WTC11 (cell line): ENCODE results near the gene ETFB. TPM values are rescaled to one million over a fixed set of nuclear protein-coding genes. Genes with fewer than 3 reads are reported as not detected.

ENCODE experiments used
- ATAC-seq: fragments of 200-7000 bp; cut with Tn5 transposase; 2 replicates; pipeline ENCODE4 v1.10.0; 2021; ENCODE audit warnings: mild to moderate bottlenecking, moderate library complexity
- CTCF ChIA-PET: fragments of 300-600 bp; sonication (Branson Sonifier 250); formaldehyde crosslinking; loops from one replicate; lab custom pipeline; 2021; ENCODE audit warnings: antibody characterized with exemption; lab: Charles Lee
- POLR2A ChIA-PET: fragments of 350-600 bp; sonication (Branson Sonifier 250); formaldehyde crosslinking; loops from one replicate; lab custom pipeline; 2021; ENCODE audit warnings: antibody characterized with exemption; lab: Charles Lee
- DNase-seq: peaks from one replicate; pipeline ENCODE4 v3.0.0; 2021; ENCODE audit warnings: low spot score
- H3K27ac Mint-ChIP-seq: 2 replicates; pipeline ENCODE4 v1.8.0; 2021; ENCODE audit warnings: mixed read lengths
- H3K27me3 Mint-ChIP-seq: 2 replicates; pipeline ENCODE4 v1.8.0; 2021; ENCODE audit warnings: low read depth, mild to moderate bottlenecking, moderate library complexity, mixed read lengths
- H3K36me3 Mint-ChIP-seq: 2 replicates; pipeline ENCODE4 v1.8.0; 2021; ENCODE audit warnings: mixed read lengths
- H3K4me1 Mint-ChIP-seq: 2 replicates; pipeline ENCODE4 v1.8.0; 2022; ENCODE audit warnings: mixed read lengths
- H3K4me3 Mint-ChIP-seq: 2 replicates; pipeline ENCODE4 v1.8.0; 2021; ENCODE audit warnings: mild to moderate bottlenecking, moderate library complexity, mixed read lengths
- H3K9me3 Mint-ChIP-seq: 2 replicates; pipeline ENCODE4 v1.8.0; 2021; ENCODE audit warnings: mixed read lengths
- ATF3 ChIP-seq: sonication (generic); formaldehyde crosslinking; conservative IDR thresholded peaks from 2 replicates; pipeline ENCODE4 v1.8.1; 2022; ENCODE audit warnings: mild to moderate bottlenecking, missing genetic modification reagents
- E2F5 ChIP-seq: sonication (generic); formaldehyde crosslinking; IDR thresholded peaks from 2 replicates; pipeline ENCODE4 v1.8.1; 2022; ENCODE audit warnings: mild to moderate bottlenecking, moderate library complexity, missing genetic modification reagents
- GABPB1 ChIP-seq: sonication (generic); formaldehyde crosslinking; IDR thresholded peaks from 2 replicates; pipeline ENCODE4 v1.8.1; 2023; ENCODE audit warnings: mild to moderate bottlenecking, missing genetic modification reagents
- JUN ChIP-seq: sonication (generic); formaldehyde crosslinking; IDR thresholded peaks from 2 replicates; pipeline ENCODE4 v1.8.0; 2023; ENCODE audit warnings: mild to moderate bottlenecking, missing genetic modification reagents
- MAX ChIP-seq: sonication (generic); formaldehyde crosslinking; IDR thresholded peaks from 2 replicates; pipeline ENCODE4 v1.8.0; 2022; ENCODE audit warnings: mild to moderate bottlenecking, missing genetic modification reagents
- MLX ChIP-seq: sonication (generic); formaldehyde crosslinking; IDR thresholded peaks from 2 replicates; pipeline ENCODE4 v1.8.1; 2023; ENCODE audit warnings: mild to moderate bottlenecking, missing genetic modification reagents, moderate library complexity
- PRDM15 ChIP-seq: sonication (generic); formaldehyde crosslinking; IDR thresholded peaks from 2 replicates; pipeline ENCODE4 v1.8.0; 2022; ENCODE audit warnings: missing genetic modification reagents
- RORB ChIP-seq: fragments of 250-450 bp; sonication (Bioruptor Pico); IDR thresholded peaks from 2 replicates; pipeline ENCODE4 v1.9.0; 2021; ENCODE audit warnings: mild to moderate bottlenecking
- SMAD4 ChIP-seq: sonication (generic); formaldehyde crosslinking; IDR thresholded peaks from 2 replicates; pipeline ENCODE4 v1.8.0; 2022; ENCODE audit warnings: mild to moderate bottlenecking, missing genetic modification reagents
- SOX15 ChIP-seq: fragments of 250-450 bp; sonication (Bioruptor Pico); IDR thresholded peaks from 2 replicates; pipeline ENCODE4 v1.9.0; 2021; ENCODE audit warnings: mild to moderate bottlenecking
- STAT6 ChIP-seq: sonication (generic); formaldehyde crosslinking; conservative IDR thresholded peaks from 2 replicates; pipeline ENCODE4 v1.8.1; 2023; ENCODE audit warnings: mild to moderate bottlenecking, low read depth, missing genetic modification reagents, moderate library complexity
- TP53 ChIP-seq: sonication (generic); formaldehyde crosslinking; IDR thresholded peaks from 2 replicates; pipeline ENCODE4 v1.8.1; 2023; ENCODE audit warnings: mild to moderate bottlenecking, missing genetic modification reagents
- ZNF121 ChIP-seq: sonication (generic); formaldehyde crosslinking; IDR thresholded peaks from 2 replicates; pipeline ENCODE4 v1.8.0; 2023; ENCODE audit warnings: missing genetic modification reagents
- ZNF263 ChIP-seq: sonication (generic); formaldehyde crosslinking; IDR thresholded peaks from 2 replicates; pipeline ENCODE4 v1.8.1; 2022; ENCODE audit warnings: low read depth, mild to moderate bottlenecking, moderate library complexity, missing genetic modification reagents
- ZNF281 ChIP-seq: sonication (generic); formaldehyde crosslinking; IDR thresholded peaks from 2 replicates; pipeline ENCODE4 v1.8.0; 2023; ENCODE audit warnings: mild to moderate bottlenecking, missing genetic modification reagents
- ZNF512 ChIP-seq: sonication (generic); formaldehyde crosslinking; IDR thresholded peaks from 2 replicates; pipeline ENCODE4 v1.8.1; 2022; ENCODE audit warnings: missing genetic modification reagents, borderline replicate concordance
- ZNF532 ChIP-seq: fragments of 250-450 bp; sonication (Bioruptor Pico); IDR thresholded peaks from 2 replicates; pipeline ENCODE4 v1.9.0; 2021; ENCODE audit warnings: mild to moderate bottlenecking, borderline replicate concordance
- total RNA-seq: library from RNA; stranded (reverse); gene quantifications from 3 replicates; pipeline ENCODE4 v1.2.3, GENCODE V29; 2021

Gene ETFB
- total RNA-seq, 1 experiment from 2014 or later: 60.6 TPM

GRCh38 chr19:51345076-51345620 lies 21.0 kb downstream of the ETFB start:
- Mint-ChIP-seq H3K27ac (no peak overlapping the region), H3K36me3 (peaks cover 7% of the 10 kb centered on the region), H3K4me1 (peaks cover 24% of the 10 kb centered on the region), H3K4me3 (no peak overlapping the region), H3K9me3 (no peaks in the 10 kb centered on the region), H3K27me3 (peaks cover 26% of the 10 kb centered on the region)
- POLR2A ChIA-PET: no interaction called here
- no peak for DNase-seq
- CTCF ChIA-PET: no interaction called here
- ATAC-seq: no peak
- no peak for TF ChIP-seq MLX
- no peak for TF ChIP-seq ZNF281
- no peak for TF ChIP-seq STAT6
- no peak for TF ChIP-seq ZNF532 (CRISPR knock-in tag)
- TF ChIP-seq ZNF121 (CRISPR knock-in tag): no peak
- no peak for TF ChIP-seq MAX
- TF ChIP-seq SOX15 (CRISPR knock-in tag): no peak
- no peak for TF ChIP-seq RORB (CRISPR knock-in tag)
- TF ChIP-seq PRDM15 (CRISPR knock-in tag): no peak
- TF ChIP-seq GABPB1 (CRISPR knock-in tag): no peak
- no peak for TF ChIP-seq ATF3 (CRISPR knock-in tag)
- no peak for TF ChIP-seq TP53 (CRISPR knock-in tag)
- TF ChIP-seq JUN (CRISPR knock-in tag): no peak
- TF ChIP-seq SMAD4 (CRISPR knock-in tag): no peak
- TF ChIP-seq ZNF263 (CRISPR knock-in tag): no peak
- TF ChIP-seq E2F5: no peak
- no peak for TF ChIP-seq ZNF512 (CRISPR knock-in tag)
